ENCODE measurements around the gene ADGRE2.
A peak's percentile ranks its signal among the peaks of the same experiment; 100 is the strongest.

Gene ADGRE2

GRCh38 chr19:14748601-14749000, 29.8 kb downstream of the ADGRE2 start:
- DNase-seq, result no peak

DNA sequence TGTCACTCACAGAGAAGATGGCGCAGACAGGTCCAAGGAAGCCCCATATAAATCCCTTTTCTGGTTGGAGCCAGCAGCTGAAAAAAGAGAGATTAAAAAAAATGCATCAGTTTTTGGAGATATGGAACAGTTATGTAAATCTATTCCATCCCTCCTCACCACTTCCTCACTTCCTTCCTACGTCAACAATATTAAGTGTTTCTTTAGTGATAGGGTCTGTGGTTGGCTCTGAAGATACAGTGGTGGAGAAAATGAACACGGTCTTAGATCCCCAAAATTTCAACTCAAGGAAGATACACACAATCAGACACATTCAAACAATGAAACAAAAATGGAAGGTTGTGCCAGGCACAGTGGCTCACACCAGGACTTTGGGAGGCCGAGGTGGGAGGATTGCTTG, 31.5 kb downstream of the ADGRE2 start:
- no peak for DNase-seq

- no peak for DNase-seq
These were observed 42.4 kb downstream of the ADGRE2 start for GRCh38 chr19:14735915-14736314.

DNA sequence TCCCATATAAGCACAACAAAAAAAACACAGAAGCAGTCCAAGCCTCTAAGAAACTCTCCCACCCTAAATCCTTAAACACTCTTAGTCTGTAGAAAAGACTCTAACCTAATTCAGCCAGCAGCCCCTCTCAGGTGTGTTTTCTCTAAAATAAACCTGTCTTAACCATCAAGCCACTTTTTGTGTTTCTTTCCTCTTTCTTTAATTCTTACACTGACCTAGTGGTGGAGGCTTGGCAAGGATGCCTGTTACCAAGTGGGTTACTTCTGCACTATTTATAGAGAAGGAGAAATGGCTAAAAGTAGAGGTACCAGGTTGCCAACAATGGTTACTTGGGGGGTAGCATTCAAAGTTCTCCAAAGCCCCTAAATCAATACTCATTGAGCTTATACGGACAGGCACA, 44.8 kb downstream of the ADGRE2 start:
- no peak for DNase-seq

DNA sequence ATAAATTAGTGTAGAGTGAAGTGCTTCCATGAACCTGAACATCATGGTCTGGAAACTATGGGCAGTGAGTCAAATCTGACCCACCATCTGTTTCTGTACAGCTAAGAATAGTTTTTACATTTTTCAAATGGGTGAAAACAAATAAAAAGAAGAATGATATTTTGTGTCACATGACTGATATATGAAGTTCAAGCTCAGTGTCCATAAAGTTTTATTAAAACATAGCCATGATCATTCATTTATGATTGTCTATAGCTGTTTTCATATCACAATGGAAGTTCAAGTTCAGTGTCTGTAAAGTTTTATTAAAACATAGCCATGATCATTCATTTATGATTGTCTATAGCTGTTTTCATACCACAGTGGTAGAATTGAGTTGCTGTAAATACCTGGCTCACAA, 45.9 kb downstream of the ADGRE2 start:
- no peak for DNase-seq

- no peak for DNase-seq
These were observed 47.2 kb downstream of the ADGRE2 start for GRCh38 chr19:14731200-14731599.

DNA sequence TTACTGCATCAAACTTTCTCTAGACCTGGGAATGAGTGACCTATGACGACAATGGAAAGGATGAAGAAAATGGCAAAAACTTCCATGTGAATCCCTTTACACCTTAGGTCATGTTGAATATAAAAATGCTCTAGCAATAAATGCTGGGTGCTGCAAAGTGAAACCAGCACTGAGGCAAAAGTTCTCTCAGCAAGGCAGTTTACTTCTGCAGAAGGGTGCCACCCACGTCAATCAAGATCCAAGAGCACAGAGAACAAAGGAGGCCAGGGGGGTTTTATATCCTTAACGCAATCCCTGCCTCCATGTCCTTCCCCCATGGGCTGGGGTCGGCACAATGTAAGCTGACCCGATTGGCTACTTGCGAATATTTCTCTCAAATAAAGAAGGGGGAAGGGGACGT, 49.8 kb downstream of the ADGRE2 start:
- DNase-seq, result no peak

GRCh38 chr19:14722127-14722526, 56.2 kb downstream of the ADGRE2 start:
- no peak for DNase-seq

DNA sequence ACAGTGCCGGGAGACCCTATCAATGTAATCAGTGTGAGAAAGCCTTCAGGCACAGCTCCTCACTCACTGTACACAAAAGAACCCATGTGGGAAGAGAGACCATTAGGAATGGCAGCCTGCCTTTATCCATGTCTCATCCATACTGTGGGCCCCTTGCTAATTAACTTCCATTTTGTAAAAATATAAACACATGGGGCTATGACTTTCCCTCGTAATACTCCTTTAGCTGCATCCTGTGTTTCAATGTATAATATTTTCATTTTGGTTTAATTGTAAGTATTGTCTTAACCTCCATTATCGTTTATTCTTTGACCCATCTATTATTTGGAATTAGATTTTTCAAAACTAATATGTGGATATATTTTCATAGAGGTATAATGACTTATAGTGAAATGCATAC, 59.2 kb downstream of the ADGRE2 start:
- no peak for DNase-seq

DNA sequence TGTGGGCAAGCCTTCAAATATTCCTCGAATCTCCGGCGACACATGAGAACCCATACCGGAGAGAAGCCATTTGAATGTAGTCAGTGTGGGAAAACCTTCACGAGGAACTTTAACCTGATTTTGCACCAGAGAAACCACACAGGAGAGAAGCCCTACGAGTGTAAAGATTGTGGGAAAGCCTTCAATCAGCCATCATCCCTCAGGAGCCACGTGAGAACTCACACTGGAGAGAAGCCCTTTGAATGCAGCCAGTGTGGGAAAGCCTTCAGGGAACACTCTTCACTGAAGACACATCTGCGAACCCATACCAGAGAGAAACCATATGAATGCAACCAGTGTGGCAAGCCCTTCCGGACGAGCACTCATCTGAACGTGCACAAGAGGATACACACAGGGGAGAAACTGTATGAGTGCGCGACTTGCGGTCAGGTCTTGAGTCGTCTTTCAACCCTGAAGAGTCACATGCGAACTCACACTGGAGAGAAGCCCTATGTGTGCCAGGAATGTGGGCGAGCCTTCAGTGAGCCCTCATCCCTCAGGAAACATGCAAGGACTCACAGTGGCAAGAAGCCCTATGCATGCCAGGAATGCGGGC, 59.7 kb downstream of the ADGRE2 start:
- DNase-seq, result no peak

GRCh38 chr19:14715841-14716240, 62.5 kb downstream of the ADGRE2 start:
- DNase-seq, result no peak

- DNase-seq, result no peak
These were observed 73.9 kb downstream of the ADGRE2 start for GRCh38 chr19:14704450-14704849.

GRCh38 chr19:14703833-14704232, 74.5 kb downstream of the ADGRE2 start:
- DNase-seq, result no peak

- DNase-seq, result no peak
These were observed 77.5 kb downstream of the ADGRE2 start for GRCh38 chr19:14700711-14701375.

- no peak for DNase-seq
These were observed 78.7 kb downstream of the ADGRE2 start for GRCh38 chr19:14699641-14700040.

- peak in 2 of 58 donors; percentile 2 to 3 for DNase-seq
These were observed 82.9 kb downstream of the ADGRE2 start for GRCh38 chr19:14695471-14695870.

DNA sequence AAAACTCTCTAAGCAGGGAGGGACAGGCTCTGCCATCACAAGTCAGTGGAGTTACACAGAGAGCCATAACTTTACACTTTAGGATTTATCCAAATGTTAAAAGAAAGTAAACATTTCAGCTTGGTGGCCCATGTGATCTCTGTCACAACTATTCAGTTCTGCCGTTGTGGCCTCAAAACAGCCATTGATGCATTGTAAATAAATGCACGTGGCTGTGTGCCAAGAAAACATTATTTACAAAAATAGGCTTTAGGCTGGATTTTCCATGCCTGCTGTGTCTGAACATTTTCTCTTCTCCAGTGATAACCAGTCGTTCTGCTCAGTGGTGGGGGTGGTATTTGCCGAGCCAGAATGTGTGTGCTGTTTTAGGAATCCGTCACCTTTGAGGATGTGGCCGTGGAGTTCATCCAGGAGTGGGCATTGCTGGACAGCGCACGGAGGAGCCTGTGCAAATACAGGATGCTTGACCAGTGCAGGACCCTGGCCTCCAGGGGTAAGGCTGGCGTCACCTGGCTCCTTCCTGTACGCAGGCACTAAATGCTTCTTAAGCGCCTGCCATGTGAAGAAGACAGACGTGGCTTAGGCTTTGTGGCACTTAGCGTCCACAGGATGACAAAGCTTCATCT, 83.6 kb downstream of the ADGRE2 start:
- peak in 1 of 58 donors; percentile 5 for DNase-seq

GRCh38 chr19:14689598-14690503, 88.5 kb downstream of the ADGRE2 start, which contains the start of gene ZNF333:
Gene ZNF333 (plus strand): TSS chr19:14690048. CDS start chr19:14693492, 3,444 bp downstream.
- peak; percentile 42 to 96 (median 91) for DNase-seq

DNA sequence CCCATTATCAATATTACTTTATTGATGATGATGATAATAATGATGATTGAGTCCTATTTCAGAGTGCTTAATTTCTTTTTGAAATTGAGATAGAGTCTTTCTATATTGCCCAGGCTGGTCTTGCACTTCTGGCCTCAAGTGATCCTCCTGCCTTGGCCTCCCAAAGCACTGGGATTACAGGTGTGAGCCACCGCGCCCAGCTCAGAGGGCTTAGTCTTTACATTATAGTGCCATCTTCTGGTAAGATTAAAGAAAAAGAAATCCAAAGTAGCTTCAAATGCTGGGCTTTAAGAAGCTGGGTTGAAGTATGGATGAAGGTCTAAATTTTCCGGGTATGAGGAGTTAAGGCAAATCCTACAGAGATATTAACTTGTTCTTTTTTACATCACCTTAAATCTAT, 91.9 kb downstream of the ADGRE2 start:
- no peak for DNase-seq

DNA sequence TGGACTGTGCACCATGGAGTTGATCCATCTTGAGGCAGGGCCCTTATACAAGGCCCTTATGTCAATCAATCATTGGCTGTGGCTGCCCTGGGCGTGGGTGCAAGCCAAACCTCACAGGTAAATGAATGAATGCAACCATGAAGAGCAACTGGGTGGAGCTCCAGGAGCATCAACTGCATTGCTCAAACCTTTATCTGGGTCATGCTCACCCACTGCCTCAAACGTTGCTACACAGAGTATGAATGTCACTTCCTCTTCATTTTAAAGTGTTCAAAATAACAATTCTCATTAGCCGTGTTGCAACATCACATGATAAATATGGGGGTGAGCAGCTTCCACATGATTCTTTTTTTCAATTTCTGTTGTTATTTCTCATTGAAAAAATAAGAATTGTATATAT, 94.9 kb downstream of the ADGRE2 start:
- DNase-seq, result no peak
